IMR-90 (cell line): ENCODE measurements around the gene NEURL1.

Source experiments
- BHLHE40 ChIP-seq: fragments of 150-350 bp; IDR thresholded peaks from 2 replicates; pipeline ENCODE4 v1.6.1; 2016; ENCODE audit warnings: mild to moderate bottlenecking, low read depth, low read length
- CHD1 ChIP-seq: IDR thresholded peaks from 2 replicates; pipeline ENCODE4 v1.6.1; 2012; ENCODE audit warnings: low read depth, low read length, improper control_type of control experiment
- CTCF ChIP-seq: conservative IDR thresholded peaks from 2 replicates; pipeline ENCODE4 v1.5.1; 2012; ENCODE audit warnings: mild to moderate bottlenecking, low read depth, low read length, improper control_type of control experiment
- ELK1 ChIP-seq: fragments of 150-350 bp; IDR thresholded peaks from 2 replicates; pipeline ENCODE4 v1.6.1; 2016; ENCODE audit warnings: low read depth, mild to moderate bottlenecking, low read length, moderate library complexity, borderline replicate concordance
- MAFK ChIP-seq: IDR thresholded peaks from 2 replicates; pipeline ENCODE4 v1.6.1; 2012; ENCODE audit warnings: low read depth, low read length, improper control_type of control experiment
- MAZ ChIP-seq: IDR thresholded peaks from 2 replicates; pipeline ENCODE4 v1.6.1; 2012; ENCODE audit warnings: low read depth, mild to moderate bottlenecking, low read length, improper control_type of control experiment, moderate library complexity, borderline replicate concordance
- MXI1 ChIP-seq: IDR thresholded peaks from 2 replicates; pipeline ENCODE4 v1.6.1; 2012; ENCODE audit warnings: low read depth, mild to moderate bottlenecking, low read length, moderate library complexity, borderline replicate concordance
- POLR2A ChIP-seq: IDR thresholded peaks from 2 replicates; pipeline ENCODE4 v1.6.1; 2012; ENCODE audit warnings: mild to moderate bottlenecking, low read depth, low read length
- RAD21 ChIP-seq: IDR thresholded peaks from 2 replicates; pipeline ENCODE4 v1.6.1; 2012; ENCODE audit warnings: low read length, improper control_type of control experiment
- RCOR1 ChIP-seq: IDR thresholded peaks from 2 replicates; pipeline ENCODE4 v1.6.1; 2012; ENCODE audit warnings: mild to moderate bottlenecking, low read length, improper control_type of control experiment; ENCODE audit not compliant: insufficient replicate concordance
- RFX5 ChIP-seq: IDR thresholded peaks from 2 replicates; pipeline ENCODE4 v1.8.0; 2012; ENCODE audit warnings: low read depth, mild to moderate bottlenecking, low read length, moderate library complexity
- SMC3 ChIP-seq: fragments of 150-350 bp; IDR thresholded peaks from 2 replicates; pipeline ENCODE4 v1.6.1; 2016; ENCODE audit warnings: low read depth, mild to moderate bottlenecking, antibody characterized with exemption, low read length, moderate library complexity
- USF2 ChIP-seq: fragments of 150-350 bp; IDR thresholded peaks from 2 replicates; pipeline ENCODE4 v1.6.1; 2017; ENCODE audit warnings: mild to moderate bottlenecking, antibody characterized with exemption, low read length, low read depth

- TF ChIP-seq CTCF: no peak
- no peak for TF ChIP-seq POLR2A
- no peak for TF ChIP-seq USF2
- TF ChIP-seq MAFK: no peak
- no peak for TF ChIP-seq CHD1
- TF ChIP-seq RAD21: no peak
- no peak for TF ChIP-seq BHLHE40
- no peak for TF ChIP-seq MAZ
- TF ChIP-seq ELK1: no peak
- TF ChIP-seq SMC3: no peak
- no peak for TF ChIP-seq MXI1
- no peak for TF ChIP-seq RCOR1
- no peak for TF ChIP-seq RFX5
Observed at GRCh38 chr10:103517234-103518085, 24.0 kb downstream of the NEURL1 start.
